ENCODE results near the gene RHBDD1. TPM values are rescaled to one million over a fixed set of nuclear protein-coding genes. Genes with fewer than 3 reads are reported as not detected.
A peak's percentile ranks its signal among the peaks of the same experiment; 100 is the strongest.

RHBDD1 gene
- total RNA-seq, 1 donor = 45.0 TPM

- DNase-seq (ENCODE audit: low read depth) = peak; percentile 74
- no peak for TF ChIP-seq CTCF (IDR thresholded peaks at IDR 0.05; ENCODE audit: insufficient read depth, low read length)
Observed at GRCh38 chr2:226995625-226996041, 159.8 kb downstream of the RHBDD1 start.

DNA sequence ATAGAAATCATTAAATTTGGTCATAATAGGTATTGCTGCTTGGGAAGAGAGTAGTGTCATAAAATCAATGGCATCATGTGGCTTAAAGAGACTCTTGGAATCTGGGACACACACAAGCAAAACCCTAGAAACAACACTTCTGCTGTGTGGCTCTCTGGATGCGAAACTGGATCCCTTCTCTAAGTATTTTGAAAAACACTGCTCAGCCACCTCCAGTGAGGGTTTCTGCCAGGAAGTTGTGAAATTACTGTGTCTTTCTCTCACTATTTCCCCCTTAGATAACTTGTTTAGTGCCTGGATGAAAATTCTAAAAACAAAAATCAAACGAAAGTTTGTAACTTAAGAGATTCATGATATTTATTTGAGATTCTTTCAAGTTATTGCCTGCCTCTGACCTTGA, 163.8 kb downstream of the RHBDD1 start:
- peak; percentile 25 for DNase-seq (ENCODE audit: low read depth)
- TF ChIP-seq CTCF (IDR thresholded peaks at IDR 0.05; ENCODE audit: insufficient read depth, low read length) = no peak
- no peak overlapping the region for H3K4me3 ChIP-seq (ENCODE audit: low read depth, low read length)

More at GRCh38 chr2:226995625-226996041, 159.8 kb downstream of the RHBDD1 start:
- H3K4me3 ChIP-seq (ENCODE audit: low read depth, low read length) = no peak overlapping the region

DNA sequence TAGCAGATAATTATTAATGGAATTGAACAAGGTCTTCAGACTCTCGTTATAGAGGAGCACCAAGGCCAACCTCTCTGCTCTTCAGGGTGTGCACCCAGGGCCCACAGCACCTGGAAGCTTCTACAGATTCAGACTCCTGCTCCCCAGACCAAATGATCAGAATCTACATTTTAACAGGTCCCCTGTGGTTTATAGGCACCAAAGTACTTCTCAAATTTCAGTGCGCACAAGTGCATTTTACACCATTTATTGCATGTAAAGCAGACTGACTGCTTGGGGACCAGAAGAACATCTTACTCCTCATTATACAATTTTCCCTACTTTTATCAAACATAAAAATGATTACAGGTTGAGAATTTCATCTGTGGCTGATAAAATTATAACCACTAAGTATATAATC, 164.3 kb downstream of the RHBDD1 start:
- TF ChIP-seq CTCF (IDR thresholded peaks at IDR 0.05; ENCODE audit: insufficient read depth, low read length) = no peak
- no peak overlapping the region for H3K4me3 ChIP-seq (ENCODE audit: low read depth, low read length)
- DNase-seq (ENCODE audit: low read depth) = no peak

DNA sequence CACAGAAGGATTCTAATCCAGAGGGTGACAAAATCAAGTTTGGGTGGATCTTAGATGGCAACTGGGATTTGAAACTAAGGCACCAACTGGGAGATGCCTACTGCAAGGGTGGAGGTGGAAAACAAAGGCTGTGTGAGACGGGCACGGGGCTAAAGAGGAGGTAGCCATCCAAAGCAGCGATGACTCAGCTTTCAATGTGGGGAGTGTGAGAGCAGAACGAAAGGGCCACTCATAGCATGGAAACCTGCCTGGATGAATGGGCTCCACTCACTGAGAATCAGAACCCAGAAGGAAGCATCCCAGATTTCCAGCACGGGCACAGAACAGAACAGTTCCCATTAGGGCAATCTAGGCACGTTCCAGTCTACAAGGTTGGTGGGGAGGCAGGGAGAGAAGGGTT, 168.6 kb downstream of the RHBDD1 start:
- TF ChIP-seq CTCF (IDR thresholded peaks at IDR 0.05; ENCODE audit: insufficient read depth, low read length) = no peak
- no peak for DNase-seq (ENCODE audit: low read depth)
- no peak overlapping the region for H3K4me3 ChIP-seq (ENCODE audit: low read depth, low read length)

GRCh38 chr2:227006189-227006897, 170.5 kb downstream of the RHBDD1 start:
- DNase-seq (ENCODE audit: low read depth) = no peak
- H3K4me3 ChIP-seq (ENCODE audit: low read depth, low read length) = no peak overlapping the region
- no peak for TF ChIP-seq CTCF (IDR thresholded peaks at IDR 0.05; ENCODE audit: insufficient read depth, low read length)

DNA sequence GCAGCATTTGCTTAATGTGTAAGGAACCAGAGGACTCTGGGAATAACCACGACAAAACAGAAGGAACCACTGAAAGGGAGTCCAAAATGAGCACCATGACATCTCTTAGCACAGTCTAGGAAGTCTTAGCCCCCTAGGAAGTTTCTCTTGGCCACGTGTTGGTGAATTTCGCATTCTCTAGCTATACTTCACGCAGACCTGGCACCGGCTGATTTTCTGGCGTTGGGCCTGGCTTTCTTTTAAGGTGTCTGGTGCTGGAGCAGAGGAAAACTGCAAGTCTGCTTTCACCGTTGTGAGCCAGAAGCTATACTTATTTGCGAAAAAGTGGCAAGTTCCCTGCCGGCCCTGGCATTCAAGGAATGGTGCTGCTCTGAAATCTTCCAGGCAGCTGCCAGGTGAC, 171.3 kb downstream of the RHBDD1 start:
- TF ChIP-seq CTCF (IDR thresholded peaks at IDR 0.05; ENCODE audit: insufficient read depth, low read length) = no peak
- no peak overlapping the region for H3K4me3 ChIP-seq (ENCODE audit: low read depth, low read length)
- no peak for DNase-seq (ENCODE audit: low read depth)

DNA sequence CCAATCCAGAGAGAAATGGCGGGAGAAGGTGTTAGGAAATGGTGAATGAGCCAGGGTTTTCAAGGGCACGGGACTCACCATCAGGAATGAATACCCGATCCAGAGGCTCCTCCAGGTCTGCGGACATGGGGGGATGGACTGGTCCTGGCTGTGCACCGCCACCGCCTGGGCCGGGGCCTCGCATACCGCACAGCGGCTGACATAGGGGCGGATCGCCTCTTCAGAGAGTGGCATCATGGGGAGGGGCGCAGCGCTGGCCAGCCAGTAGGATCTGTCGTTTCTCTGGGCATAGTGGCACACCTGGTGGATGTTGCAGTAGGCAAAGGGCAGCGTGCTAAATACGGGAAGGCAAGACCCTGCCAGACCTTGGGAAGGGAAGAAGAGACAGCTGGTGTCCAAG, 172.1 kb downstream of the RHBDD1 start:
- no peak overlapping the region for H3K4me3 ChIP-seq (ENCODE audit: low read depth, low read length)
- DNase-seq (ENCODE audit: low read depth) = no peak
- no peak for TF ChIP-seq CTCF (IDR thresholded peaks at IDR 0.05; ENCODE audit: insufficient read depth, low read length)

Data from fibroblast of the aortic adventitia (primary cell).